H9 (cell line): ENCODE results near the gene RESP18. TPM values are rescaled to one million over a fixed set of nuclear protein-coding genes. Genes with fewer than 3 reads are reported as not detected.

Experiments used
- DNase-seq: peaks from one replicate; pipeline ENCODE4 v3.0.0-alpha.2; 2017
- H2AFZ ChIP-seq: one replicate; pipeline ENCODE4 v1.6.1; 2013; ENCODE audit warnings: mild to moderate bottlenecking, low read length, control low read depth, moderate library complexity
- H2AK5ac ChIP-seq: 2 replicates; pipeline ENCODE4 v1.6.1; 2013; ENCODE audit warnings: low read length, control low read depth, mixed read lengths; ENCODE audit not compliant: insufficient read length
- H2BK120ac ChIP-seq: one replicate; pipeline ENCODE4 v1.6.1; 2013; ENCODE audit warnings: low read depth, mild to moderate bottlenecking, low read length, control low read depth, inconsistent platforms; ENCODE audit not compliant: poor library complexity, severe bottlenecking
- H2BK12ac ChIP-seq: 2 replicates; pipeline ENCODE4 v1.6.1; 2013; ENCODE audit warnings: low read length, control low read depth, mixed read lengths, low read depth; ENCODE audit not compliant: insufficient read length
- H2BK15ac ChIP-seq: 2 replicates; pipeline ENCODE4 v1.6.1; 2013; ENCODE audit warnings: low read depth, low read length, control low read depth
- H2BK20ac ChIP-seq: one replicate; pipeline ENCODE4 v1.6.1; 2013; ENCODE audit warnings: low read depth, mild to moderate bottlenecking, low read length, control low read depth, inconsistent platforms; ENCODE audit not compliant: poor library complexity, severe bottlenecking
- H2BK5ac ChIP-seq: 2 replicates; pipeline ENCODE4 v1.6.1; 2013; ENCODE audit warnings: low read length, control low read depth, mixed read lengths; ENCODE audit not compliant: insufficient read length
- H3K14ac ChIP-seq: 2 replicates; pipeline ENCODE4 v1.6.1; 2013; ENCODE audit warnings: low read length, control low read depth; ENCODE audit not compliant: insufficient read depth
- H3K18ac ChIP-seq: 2 replicates; pipeline ENCODE4 v1.6.1; 2013; ENCODE audit warnings: low read depth, mild to moderate bottlenecking, mixed read lengths, low read length, control low read depth; ENCODE audit not compliant: insufficient read length
- H3K23ac ChIP-seq: 2 replicates; pipeline ENCODE4 v1.6.1; 2013; ENCODE audit warnings: low read length, control low read depth, mixed read lengths, low read depth; ENCODE audit not compliant: insufficient read length
- H3K23me2 ChIP-seq: 2 replicates; pipeline ENCODE4 v1.6.1; 2013; ENCODE audit warnings: low read depth, mild to moderate bottlenecking, mixed read lengths, low read length, control low read depth; ENCODE audit not compliant: insufficient read length, poor library complexity, severe bottlenecking
- H3K27ac ChIP-seq: 2 replicates; pipeline ENCODE4 v1.5.1; 2013; ENCODE audit warnings: low read length, control low read depth, mixed read lengths, low read depth; ENCODE audit not compliant: insufficient read length
- H3K27me3 ChIP-seq: 2 replicates; pipeline ENCODE4 v1.6.1; 2013; ENCODE audit warnings: low read length, control low read depth, inconsistent platforms; ENCODE audit not compliant: insufficient read depth
- H3K4ac ChIP-seq: 2 replicates; pipeline ENCODE4 v1.6.1; 2013; ENCODE audit warnings: low read depth, mild to moderate bottlenecking, control low read depth, inconsistent platforms, low read length, moderate library complexity
- H3K4me1 ChIP-seq: 2 replicates; pipeline ENCODE4 v1.6.1; 2013; ENCODE audit warnings: low read length, control low read depth, inconsistent platforms; ENCODE audit not compliant: insufficient read depth
- H3K4me2 ChIP-seq: 2 replicates; pipeline ENCODE4 v1.6.1; 2013; ENCODE audit warnings: low read length, control low read depth, mixed read lengths; ENCODE audit not compliant: insufficient read length, insufficient read depth
- H3K56ac ChIP-seq: 2 replicates; pipeline ENCODE4 v1.6.1; 2013; ENCODE audit warnings: low read depth, mild to moderate bottlenecking, mixed read lengths, low read length, control low read depth; ENCODE audit not compliant: insufficient read length
- H3K79me1 ChIP-seq: 2 replicates; pipeline ENCODE4 v1.6.1; 2013; ENCODE audit warnings: low read depth, mild to moderate bottlenecking, moderate library complexity, low read length, control low read depth, inconsistent platforms; ENCODE audit not compliant: insufficient read depth, poor library complexity, severe bottlenecking
- H3K79me2 ChIP-seq: 2 replicates; pipeline ENCODE4 v1.6.1; 2013; ENCODE audit warnings: low read length, control low read depth, inconsistent platforms; ENCODE audit not compliant: insufficient read depth
- H3K9ac ChIP-seq: 2 replicates; pipeline ENCODE4 v1.6.1; 2013; ENCODE audit warnings: low read length, control low read depth, mixed read lengths; ENCODE audit not compliant: insufficient read length; ENCODE audit errors: extremely low read depth
- H3K9me3 ChIP-seq: one replicate; pipeline ENCODE4 v1.6.1; 2013; ENCODE audit warnings: low read depth, low read length, inconsistent platforms; ENCODE audit not compliant: control insufficient read depth
- H3T11ph ChIP-seq: one replicate; pipeline ENCODE4 v1.6.1; 2013; ENCODE audit warnings: mild to moderate bottlenecking, low read length, control low read depth, inconsistent platforms
- H4K20me1 ChIP-seq: one replicate; pipeline ENCODE4 v1.6.1; 2013; ENCODE audit not compliant: control insufficient read depth, insufficient read length, insufficient read depth
- H4K5ac ChIP-seq: 2 replicates; pipeline ENCODE4 v1.6.1; 2013; ENCODE audit warnings: low read depth, mild to moderate bottlenecking, mixed read lengths, low read length, control low read depth; ENCODE audit not compliant: insufficient read length
- H4K8ac ChIP-seq: replicated peaks from 2 replicates; pipeline ENCODE4 v1.6.1; 2013; ENCODE audit warnings: low read length, control low read depth, mixed read lengths, low read depth; ENCODE audit not compliant: insufficient read length
- H4K91ac ChIP-seq: 2 replicates; pipeline ENCODE4 v1.6.1; 2013; ENCODE audit warnings: low read depth, mild to moderate bottlenecking, moderate library complexity, mixed read lengths, low read length, control low read depth; ENCODE audit not compliant: insufficient read length
- H3K27ac Mint-ChIP-seq, 3 experiments: 2 replicates in 2 of 3; 3 replicates in 1 of 3; pipeline ENCODE4 v1.8.0; 2020 to 2021; ENCODE audit warnings: mixed read lengths in 3 of 3, mild to moderate bottlenecking in 1 of 3, moderate library complexity in 1 of 3
- H3K27me3 Mint-ChIP-seq: 2 replicates; pipeline ENCODE4 v1.8.0; 2021; ENCODE audit warnings: low read depth, mild to moderate bottlenecking, moderate library complexity, mixed read lengths
- H3K36me3 Mint-ChIP-seq, 3 experiments: 2 replicates in 2 of 3; 3 replicates in 1 of 3; pipeline ENCODE4 v1.8.0; 2020 to 2021; ENCODE audit warnings: low read depth in 3 of 3, mixed read lengths in 3 of 3; ENCODE audit not compliant: insufficient read depth in 1 of 3
- H3K4me1 Mint-ChIP-seq, 2 experiments: 2 replicates each; pipeline ENCODE4 v1.8.0; 2020; ENCODE audit warnings: mixed read lengths in 2 of 2
- H3K4me3 Mint-ChIP-seq, 2 experiments: 2 replicates in 1 of 2; 3 replicates in 1 of 2; pipeline ENCODE4 v1.8.0; 2020 to 2021; ENCODE audit warnings: mild to moderate bottlenecking in 2 of 2, mixed read lengths in 2 of 2, moderate library complexity in 1 of 2
- H3K9me3 Mint-ChIP-seq, 2 experiments: 2 replicates in 1 of 2; 3 replicates in 1 of 2; pipeline ENCODE4 v1.8.0; 2020; ENCODE audit warnings: mild to moderate bottlenecking in 2 of 2, mixed read lengths in 2 of 2, moderate library complexity in 1 of 2
- CTCF ChIP-seq: fragments of 200-600 bp; sonication (generic); conservative IDR thresholded peaks from 3 replicates; pipeline ENCODE4 v1.8.0; 2021; ENCODE audit warnings: antibody characterized with exemption, mild to moderate bottlenecking
- WGBS: extraction: QIAGEN DNeasy Blood & Tissue Kit; methylation state at CpG from one replicate; pipeline ENCODE4 v1.1.7; 2013; ENCODE audit warnings: missing lambda C conversion rate, low lambda C conversion rate, mixed read lengths; ENCODE audit not compliant: insufficient read length; ENCODE audit errors: extremely low coverage; 5-methylcytosine and 5-hydroxymethylcytosine counted together
- total RNA-seq: library from RNA; stranded (reverse); gene quantifications from 2 replicates; pipeline ENCODE4 v1.2.1, GENCODE V29; 2021

RESP18 gene
- total RNA-seq, 1 experiment from 2014 or later = not detected

GRCh38 chr2:219378163-219378851 is 45.8 kb upstream of the RESP18 start:
- no peak overlapping the region for H2AFZ ChIP-seq
- no peak overlapping the region for H4K5ac ChIP-seq
- no peaks in the 10 kb centered on the region for H3K4me1 ChIP-seq
- no CpG with 5 or more reads among the region's 13 CpGs for WGBS
- Mint-ChIP-seq H3K4me3 (no peak overlapping the region), H3K27me3 (no peaks in the 10 kb centered on the region), H3K9me3 (no peaks in the 10 kb centered on the region), H3K27ac (peak overlapping the region in 1 of 3 experiments; percentile 9; a peak in 1 of 7 replicates), H3K36me3 (peaks cover 25 to 53% (median 49%) of the 10 kb centered on the region in 3 experiments; a peak in 6 of 7 replicates), H3K4me1 (peaks cover 2 to 5% of the 10 kb centered on the region in 2 experiments; a peak in 1 of 4 replicates)
- H4K20me1 ChIP-seq = no peaks in the 10 kb centered on the region
- no peak overlapping the region for H3K23ac ChIP-seq
- DNase-seq = no peak
- no peaks in the 10 kb centered on the region for H3K27me3 ChIP-seq
- no peaks in the 10 kb centered on the region for H3K23me2 ChIP-seq
- no peak overlapping the region for H2BK12ac ChIP-seq
- no peak overlapping the region for H3K14ac ChIP-seq
- no peak overlapping the region for H3T11ph ChIP-seq
- H3K79me2 ChIP-seq = no peaks in the 10 kb centered on the region
- H4K91ac ChIP-seq = no peak overlapping the region
- no peak for TF ChIP-seq CTCF
- H3K27ac ChIP-seq = no peak overlapping the region
- H3K9me3 ChIP-seq = no peaks in the 10 kb centered on the region
- H3K56ac ChIP-seq = no peak overlapping the region
- H2BK120ac ChIP-seq = no peak overlapping the region
- no peak overlapping the region for H2BK5ac ChIP-seq
- H3K18ac ChIP-seq = no peak overlapping the region
- H3K79me1 ChIP-seq = no peaks in the 10 kb centered on the region
- no peak overlapping the region for H3K4ac ChIP-seq
- H4K8ac ChIP-seq = no peak overlapping the region
- no peak overlapping the region for H2BK15ac ChIP-seq
- H3K9ac ChIP-seq = no peak overlapping the region
- no peak overlapping the region for H2AK5ac ChIP-seq
- H2BK20ac ChIP-seq = no peak overlapping the region
- H3K4me2 ChIP-seq = no peak overlapping the region
